Muscle of arm (tissue), 12 donors: ENCODE measurements around the gene ADARB2. TPM values are rescaled to one million over a fixed set of nuclear protein-coding genes. Genes with fewer than 3 reads are reported as not detected.
"Not testable (repeated sequence)": the region's sequence is repeated elsewhere in the genome, so short reads cannot be mapped to it uniquely, and the experiment has no call there.

Source experiments
- DNase-seq: peaks from one replicate; pipeline ENCODE4 v3.0.0-alpha.2; 2013
- polyA plus RNA-seq, 12 donors: library from polyadenylated mRNA; unstranded; fragments of 120-200 nt; gene quantifications; one replicate each; pipeline ENCODE4 v1.2.1, GENCODE V29; 2013; ENCODE audit not compliant: insufficient read length in 12 of 12

The ADARB2 gene
- polyA plus RNA-seq, 12 donors: 0.07 to 0.48 (median 0.32) TPM; not detected in 2

GRCh38 chr10:1434912-1435692 is 302.2 kb downstream of the ADARB2 start:
- no peak for DNase-seq

DNA sequence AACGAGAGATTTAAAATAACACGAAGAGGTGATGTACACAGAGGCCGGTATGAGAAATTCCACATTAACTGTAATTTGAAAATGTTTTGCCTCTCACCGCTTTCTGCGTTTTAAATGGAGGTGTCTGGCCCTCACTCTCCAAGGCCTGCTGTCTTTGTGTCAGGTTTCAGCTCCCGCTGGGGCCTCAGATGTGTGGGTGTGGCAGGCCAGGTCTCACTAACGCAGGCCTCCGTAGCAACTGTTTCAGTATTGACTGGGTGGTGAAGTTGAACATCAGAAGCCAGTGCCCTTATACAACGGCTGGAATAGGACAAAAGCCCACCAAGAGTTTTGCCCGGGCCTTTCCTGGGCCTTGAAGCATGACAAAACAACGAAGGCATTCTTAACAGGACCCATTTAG is 303.1 kb downstream of the ADARB2 start:
- no peak for DNase-seq

DNA sequence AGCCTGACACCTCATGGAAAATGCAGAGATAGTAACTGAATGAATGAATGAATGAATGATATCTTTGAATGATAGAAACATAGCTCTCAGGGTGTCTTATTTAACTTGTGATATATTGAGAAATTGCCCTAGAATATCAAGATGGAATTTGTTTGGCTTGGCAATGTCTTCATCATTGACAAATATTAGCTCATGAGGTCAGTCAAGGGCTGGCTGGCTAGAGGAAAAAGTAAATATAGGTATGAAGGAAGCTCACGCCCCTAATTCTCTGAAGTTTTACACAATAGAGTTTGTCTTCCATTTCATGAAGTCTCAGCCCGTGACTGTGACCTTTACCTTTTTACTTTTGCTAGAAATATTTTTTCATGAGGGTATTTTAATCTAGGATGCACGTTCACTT is 305.2 kb downstream of the ADARB2 start:
- DNase-seq: no peak

GRCh38 chr10:1431229-1431628 is 306.1 kb downstream of the ADARB2 start:
- DNase-seq: no peak

- not testable (repeated sequence) for DNase-seq
These were observed 309.7 kb downstream of the ADARB2 start for GRCh38 chr10:1427521-1428186.

DNA sequence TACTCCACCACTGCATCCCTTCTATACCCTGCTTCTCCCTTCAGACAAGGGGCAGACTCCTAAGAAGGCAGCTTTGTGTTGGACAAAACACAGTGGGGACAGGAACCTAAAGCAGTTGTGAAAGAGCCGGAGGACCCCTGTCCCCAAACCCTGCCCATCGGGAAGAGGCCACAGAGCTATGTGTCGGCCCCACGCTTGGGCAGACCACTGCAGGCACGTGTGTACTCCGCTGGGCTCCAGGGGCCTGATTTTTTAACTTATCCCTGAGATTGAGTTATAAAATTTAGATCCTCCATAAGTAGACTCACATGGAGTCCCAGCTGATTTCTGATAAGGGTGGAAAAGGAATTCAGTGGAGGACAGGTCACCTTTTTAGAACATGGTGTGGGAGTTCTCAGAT is 310.5 kb downstream of the ADARB2 start:
- DNase-seq: no peak

DNA sequence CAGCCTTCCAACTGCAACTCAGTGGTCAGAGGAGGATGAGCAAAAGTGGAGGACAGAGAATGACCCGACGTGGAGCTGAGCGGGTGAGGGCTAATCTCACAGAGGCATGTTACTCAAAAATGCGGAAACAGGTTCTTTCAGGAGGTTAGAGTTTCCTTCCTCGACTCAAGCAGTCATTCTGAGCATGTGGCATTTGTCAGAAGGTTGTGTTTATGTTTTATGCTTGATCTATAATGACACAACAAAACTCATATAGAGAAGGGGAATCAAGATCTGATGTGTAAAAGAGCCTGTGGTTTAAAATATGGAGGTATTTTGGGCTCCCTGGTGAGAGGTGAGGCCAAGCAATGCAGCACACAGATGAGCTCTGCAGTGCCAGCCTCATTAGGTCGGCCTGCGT is 311.4 kb downstream of the ADARB2 start:
- no peak for DNase-seq

- no peak for DNase-seq
These were observed 312.7 kb downstream of the ADARB2 start for GRCh38 chr10:1424648-1425047.

DNA sequence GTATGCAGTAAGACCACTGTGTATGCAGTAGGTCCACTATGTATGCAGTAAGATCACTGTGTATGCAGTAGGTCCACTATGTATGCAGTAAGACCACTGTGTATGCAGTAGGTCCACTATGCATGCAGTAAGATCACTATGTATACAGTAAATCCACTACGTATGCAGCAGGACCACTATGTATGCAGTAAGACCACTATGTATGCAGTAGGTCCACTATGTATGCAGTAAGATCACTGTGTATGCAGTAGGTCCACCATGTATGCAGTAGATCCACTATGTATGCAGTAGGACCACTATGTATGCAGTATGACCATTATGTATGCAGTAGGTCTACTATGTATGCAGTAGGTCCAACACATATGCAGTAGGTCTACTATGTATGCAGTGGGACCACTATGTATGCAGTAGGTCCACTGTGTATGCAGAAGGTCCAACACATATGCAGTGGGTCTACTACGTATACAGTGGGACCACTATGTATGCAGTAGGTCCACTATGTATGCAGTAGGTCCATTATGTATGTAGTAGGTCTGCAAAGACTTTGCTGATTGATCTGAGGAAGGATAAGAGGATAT is 313.6 kb downstream of the ADARB2 start:
- no peak for DNase-seq

GRCh38 chr10:1422275-1422674 is 315.1 kb downstream of the ADARB2 start:
- no peak for DNase-seq

GRCh38 chr10:1420661-1421362 is 316.5 kb downstream of the ADARB2 start:
- peak; percentile 29 for DNase-seq

GRCh38 chr10:1419796-1420610 is 317.3 kb downstream of the ADARB2 start:
- no peak for DNase-seq

GRCh38 chr10:1418031-1418550 is 319.2 kb downstream of the ADARB2 start:
- no peak for DNase-seq

DNA sequence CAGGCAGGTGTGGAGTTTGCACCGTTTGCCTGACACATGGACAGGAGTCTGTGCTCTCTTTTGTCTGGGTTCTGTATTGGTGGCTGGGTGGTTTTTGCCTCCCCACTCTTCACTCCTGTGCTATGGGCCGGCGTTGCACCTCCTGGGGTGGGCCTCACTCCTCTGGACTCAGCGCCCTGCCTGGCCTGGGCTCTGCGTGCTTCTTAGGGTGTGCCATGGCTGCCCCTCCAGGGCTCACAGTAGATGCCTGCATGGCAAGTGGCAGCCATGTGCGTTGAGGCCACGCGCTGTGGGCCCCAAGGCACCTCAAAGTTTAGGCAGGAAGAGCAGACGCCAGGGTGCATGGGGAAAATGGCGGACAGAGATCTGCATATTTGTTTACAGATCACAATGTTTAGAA is 319.8 kb downstream of the ADARB2 start:
- DNase-seq: no peak

GRCh38 chr10:1416456-1417037 is 320.8 kb downstream of the ADARB2 start:
- no peak for DNase-seq

GRCh38 chr10:1414893-1415292 is 322.4 kb downstream of the ADARB2 start:
- DNase-seq: no peak

- not testable (repeated sequence) for DNase-seq
These were observed 323.0 kb downstream of the ADARB2 start for GRCh38 chr10:1414346-1414745.

DNA sequence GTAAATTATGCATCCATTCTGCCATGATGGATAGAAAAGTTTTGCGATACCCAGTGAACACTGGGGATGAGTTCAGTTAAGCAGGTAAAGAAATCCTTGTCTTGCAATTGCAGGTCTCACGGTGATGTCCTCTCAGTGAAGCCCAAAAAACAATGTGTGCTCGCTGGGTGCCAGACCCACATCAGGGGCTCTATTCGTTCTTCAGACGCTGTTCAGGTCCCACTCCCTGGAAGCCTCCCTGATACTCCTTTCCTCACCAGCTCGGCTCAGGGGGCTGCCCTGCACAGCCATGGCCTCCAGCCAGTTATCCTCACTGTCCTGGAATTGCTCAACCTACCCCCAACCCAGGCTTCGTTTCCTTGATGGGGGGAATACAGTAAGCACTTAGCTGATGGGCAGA is 323.5 kb downstream of the ADARB2 start:
- no peak for DNase-seq

DNA sequence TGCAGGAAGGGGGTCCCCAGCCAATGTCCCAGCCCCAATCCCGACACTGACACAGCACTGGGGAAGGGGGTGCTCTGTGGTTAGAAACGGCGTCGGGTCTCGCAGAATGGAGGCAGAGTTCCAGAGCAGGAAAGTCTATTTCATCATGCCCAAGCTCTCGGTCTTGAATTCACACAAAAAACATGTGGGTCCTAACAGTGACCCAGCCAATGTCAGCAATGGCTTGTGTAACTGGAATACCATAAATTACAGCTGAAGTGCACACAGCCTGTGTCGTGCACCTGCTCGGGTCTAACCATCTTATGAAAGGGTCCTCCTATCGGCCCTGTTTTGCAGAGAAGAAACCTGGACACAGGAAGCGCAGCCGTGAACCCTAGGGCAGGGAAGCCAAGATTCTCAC is 324.1 kb downstream of the ADARB2 start:
- no peak for DNase-seq

GRCh38 chr10:1412531-1413189 is 324.7 kb downstream of the ADARB2 start:
- no peak for DNase-seq
